ENCODE data around the gene MYBBP1A.
"Not testable (repeated sequence)": the region's sequence is repeated elsewhere in the genome, so short reads cannot be mapped to it uniquely, and the experiment has no call there.

MYBBP1A gene, protein sequence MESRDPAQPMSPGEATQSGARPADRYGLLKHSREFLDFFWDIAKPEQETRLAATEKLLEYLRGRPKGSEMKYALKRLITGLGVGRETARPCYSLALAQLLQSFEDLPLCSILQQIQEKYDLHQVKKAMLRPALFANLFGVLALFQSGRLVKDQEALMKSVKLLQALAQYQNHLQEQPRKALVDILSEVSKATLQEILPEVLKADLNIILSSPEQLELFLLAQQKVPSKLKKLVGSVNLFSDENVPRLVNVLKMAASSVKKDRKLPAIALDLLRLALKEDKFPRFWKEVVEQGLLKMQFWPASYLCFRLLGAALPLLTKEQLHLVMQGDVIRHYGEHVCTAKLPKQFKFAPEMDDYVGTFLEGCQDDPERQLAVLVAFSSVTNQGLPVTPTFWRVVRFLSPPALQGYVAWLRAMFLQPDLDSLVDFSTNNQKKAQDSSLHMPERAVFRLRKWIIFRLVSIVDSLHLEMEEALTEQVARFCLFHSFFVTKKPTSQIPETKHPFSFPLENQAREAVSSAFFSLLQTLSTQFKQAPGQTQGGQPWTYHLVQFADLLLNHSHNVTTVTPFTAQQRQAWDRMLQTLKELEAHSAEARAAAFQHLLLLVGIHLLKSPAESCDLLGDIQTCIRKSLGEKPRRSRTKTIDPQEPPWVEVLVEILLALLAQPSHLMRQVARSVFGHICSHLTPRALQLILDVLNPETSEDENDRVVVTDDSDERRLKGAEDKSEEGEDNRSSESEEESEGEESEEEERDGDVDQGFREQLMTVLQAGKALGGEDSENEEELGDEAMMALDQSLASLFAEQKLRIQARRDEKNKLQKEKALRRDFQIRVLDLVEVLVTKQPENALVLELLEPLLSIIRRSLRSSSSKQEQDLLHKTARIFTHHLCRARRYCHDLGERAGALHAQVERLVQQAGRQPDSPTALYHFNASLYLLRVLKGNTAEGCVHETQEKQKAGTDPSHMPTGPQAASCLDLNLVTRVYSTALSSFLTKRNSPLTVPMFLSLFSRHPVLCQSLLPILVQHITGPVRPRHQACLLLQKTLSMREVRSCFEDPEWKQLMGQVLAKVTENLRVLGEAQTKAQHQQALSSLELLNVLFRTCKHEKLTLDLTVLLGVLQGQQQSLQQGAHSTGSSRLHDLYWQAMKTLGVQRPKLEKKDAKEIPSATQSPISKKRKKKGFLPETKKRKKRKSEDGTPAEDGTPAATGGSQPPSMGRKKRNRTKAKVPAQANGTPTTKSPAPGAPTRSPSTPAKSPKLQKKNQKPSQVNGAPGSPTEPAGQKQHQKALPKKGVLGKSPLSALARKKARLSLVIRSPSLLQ (N-terminal part only)

GRCh38 chr17:4554997-4555799 lies at the start of gene MYBBP1A:
MYBBP1A (minus strand) TSS chr17:4555384; CDS start chr17:4555324, 60 bp downstream.
- peak; percentile 98 for DNase-seq

DNA sequence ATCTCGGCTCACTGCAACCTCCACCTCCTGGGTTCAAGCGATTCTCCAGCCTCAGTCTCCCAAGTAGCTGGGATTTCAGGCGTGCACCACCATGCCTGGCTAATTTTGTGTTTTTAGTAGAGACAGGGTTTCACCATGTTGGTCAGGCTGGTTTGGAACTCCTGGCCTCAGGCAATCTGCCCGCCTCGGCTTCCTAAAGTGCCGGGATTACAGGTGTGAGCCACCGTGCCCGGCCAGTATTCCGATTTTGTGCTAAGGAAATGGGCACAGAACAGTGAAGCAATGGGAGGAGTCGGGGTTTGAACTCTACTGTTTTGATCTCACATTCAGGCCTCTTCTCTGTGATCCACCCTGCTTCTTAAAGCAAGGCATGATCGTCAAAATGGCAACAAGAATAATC lies 49.6 kb upstream of the MYBBP1A start:
- DNase-seq, result not testable (repeated sequence)

DNA sequence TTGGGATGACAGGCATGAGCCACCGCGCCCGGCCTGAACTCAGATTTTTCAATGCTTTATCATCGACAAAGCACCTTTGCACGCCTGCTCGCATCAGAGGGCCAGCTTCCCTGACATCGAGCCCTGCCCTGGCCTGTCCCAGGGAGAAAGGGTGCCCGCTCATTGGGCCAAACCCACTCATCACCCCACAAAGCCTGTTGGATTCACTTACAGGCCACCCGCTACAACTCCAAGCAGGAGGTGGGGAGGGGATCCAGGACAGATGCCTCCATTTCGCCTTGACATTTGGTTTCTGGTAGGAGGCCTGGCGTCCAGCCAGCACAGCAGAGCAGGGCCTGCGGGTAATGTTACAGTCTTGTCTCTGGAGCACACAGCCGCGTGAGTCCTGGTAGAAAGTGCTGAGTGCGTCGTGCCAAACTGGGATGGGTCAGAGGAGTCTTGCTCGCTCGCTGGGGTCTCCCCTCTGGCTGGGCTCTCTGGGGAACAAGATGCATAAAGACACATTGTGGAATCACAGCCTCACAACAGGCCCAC lies 49.0 kb upstream of the MYBBP1A start:
- no peak for DNase-seq

- no peak for DNase-seq
Measured at GRCh38 chr17:4602041-4602440, 46.9 kb upstream of the MYBBP1A start.

DNA sequence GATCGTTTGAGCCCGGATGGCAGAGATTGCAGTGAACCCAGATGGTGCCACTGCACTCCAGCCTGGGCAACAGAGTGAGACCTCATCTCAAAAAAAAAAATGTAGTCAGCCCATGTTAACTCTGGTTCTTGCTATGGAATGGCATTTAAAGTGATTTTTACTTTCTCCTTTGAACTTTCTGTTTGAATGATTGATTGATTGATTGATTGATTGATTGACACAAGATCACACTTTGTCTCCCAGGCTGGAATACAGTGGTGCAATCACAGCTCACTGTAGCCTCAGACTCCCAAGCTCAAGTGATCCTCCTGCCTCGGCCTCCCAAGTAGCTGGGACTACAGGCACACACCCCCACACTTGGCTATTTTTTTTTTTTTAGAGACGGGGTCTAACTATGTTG lies 46.1 kb upstream of the MYBBP1A start:
- no peak for DNase-seq

GRCh38 chr17:4600563-4600962 lies 45.4 kb upstream of the MYBBP1A start:
- DNase-seq, result no peak

- no peak for DNase-seq
Measured at GRCh38 chr17:4599505-4600281, 44.5 kb upstream of the MYBBP1A start.

DNA sequence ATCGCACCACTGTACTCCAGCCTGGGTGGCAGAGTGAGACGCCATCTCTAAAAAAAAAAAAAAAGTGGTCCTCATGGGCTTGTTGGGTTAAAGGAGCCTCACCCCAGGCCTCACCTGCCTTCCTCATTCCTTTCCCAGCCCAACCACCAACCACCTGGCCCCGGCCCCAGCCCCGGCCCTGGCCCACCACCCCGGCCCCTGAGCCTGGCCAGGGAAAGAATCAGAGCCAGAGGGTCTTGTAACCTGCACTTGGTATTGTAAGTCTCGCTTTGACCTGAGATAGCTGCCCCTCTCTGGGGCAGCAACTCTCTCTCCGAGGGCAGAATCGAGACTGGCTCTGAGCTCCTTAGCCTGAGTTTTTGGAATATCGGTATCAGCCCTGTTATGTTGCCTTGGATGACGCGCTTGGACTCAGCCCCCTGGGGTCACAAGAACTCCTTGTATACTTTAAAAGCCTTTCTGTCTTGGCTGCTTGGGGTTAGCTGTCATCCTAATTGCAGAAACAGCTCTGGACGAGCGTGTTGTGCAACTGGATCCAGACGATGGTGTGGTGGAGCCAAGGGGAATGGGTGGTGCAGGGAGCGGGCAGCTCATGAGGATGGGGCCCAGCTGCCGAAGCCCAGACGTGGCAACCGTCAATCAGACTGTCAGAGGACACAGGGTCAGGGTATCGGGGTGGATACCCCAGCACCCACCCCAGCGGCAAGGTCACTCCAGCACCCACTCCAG lies 43.8 kb upstream of the MYBBP1A start:
- no peak for DNase-seq

- no peak for DNase-seq
Measured at GRCh38 chr17:4597975-4598374, 42.8 kb upstream of the MYBBP1A start.

DNA sequence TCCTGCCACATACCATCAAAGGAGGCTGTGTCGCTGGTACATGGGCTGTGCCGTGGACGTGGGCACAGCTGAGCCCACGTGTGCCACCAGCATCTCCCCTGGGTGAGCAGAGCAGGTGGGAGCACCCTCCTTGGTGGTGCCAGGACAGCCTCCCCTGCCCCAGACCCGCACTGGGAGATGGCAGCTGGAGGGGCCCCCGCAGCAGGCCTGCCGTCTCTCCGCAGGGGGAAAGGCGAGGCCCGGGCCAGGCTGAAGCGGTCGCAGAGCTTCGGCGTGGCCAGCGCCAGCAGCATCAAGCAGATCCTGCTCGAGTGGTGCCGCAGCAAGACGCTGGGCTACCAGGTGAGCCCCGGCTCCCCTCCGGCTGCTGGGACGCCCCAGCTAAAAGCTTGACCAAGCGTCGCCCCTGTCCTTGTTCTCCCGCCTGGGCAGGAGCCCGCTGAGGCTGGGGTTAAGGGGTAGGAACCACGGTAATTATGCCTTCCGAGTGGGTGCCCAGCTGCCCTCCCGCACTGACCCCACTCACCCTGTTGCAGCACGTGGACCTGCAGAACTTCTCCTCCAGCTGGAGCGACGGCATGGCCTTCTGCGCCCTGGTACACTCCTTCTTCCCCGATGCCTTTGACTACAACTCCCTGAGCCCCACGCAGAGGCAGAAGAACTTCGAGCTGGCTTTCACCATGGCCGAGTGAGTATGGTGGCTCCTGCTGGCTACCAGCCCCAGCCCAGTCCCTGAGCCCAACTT lies 41.6 kb upstream of the MYBBP1A start:
- DNase-seq, result no peak

DNA sequence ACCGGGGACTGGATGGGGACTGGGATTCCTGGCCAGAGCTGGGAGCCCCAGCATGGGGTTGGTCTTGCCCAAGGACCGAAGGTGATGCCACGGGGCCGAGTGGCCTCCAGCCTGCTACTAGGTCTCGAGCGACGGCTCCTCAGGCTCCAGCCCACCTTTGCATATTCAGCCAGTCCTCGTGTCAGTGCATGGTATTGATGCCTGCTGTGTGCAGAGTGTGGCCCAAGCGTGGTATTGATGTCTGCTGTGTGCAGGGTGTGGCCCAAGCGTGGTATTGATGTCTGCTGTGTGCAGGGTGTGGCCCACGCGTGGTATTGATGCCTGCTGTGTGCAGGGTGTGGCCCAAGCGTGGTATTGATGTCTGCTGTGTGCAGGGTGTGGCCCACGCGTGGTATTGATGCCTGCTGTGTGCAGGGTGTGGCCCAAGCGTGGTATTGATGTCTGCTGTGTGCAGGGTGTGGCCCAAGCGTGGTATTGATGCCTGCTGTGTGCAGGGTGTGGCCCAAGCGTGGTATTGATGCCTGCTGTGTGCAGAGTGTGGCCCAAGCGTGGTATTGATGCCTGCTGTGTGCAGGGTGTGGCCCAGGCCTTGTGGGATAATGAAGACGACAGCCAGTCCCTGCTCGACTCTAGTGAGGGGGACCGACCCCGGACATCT lies 40.6 kb upstream of the MYBBP1A start:
- DNase-seq, result not testable (repeated sequence)

GRCh38 chr17:4594931-4595684 lies 39.9 kb upstream of the MYBBP1A start:
- peak; percentile 44 for DNase-seq

- DNase-seq, result no peak
Measured at GRCh38 chr17:4594406-4594805, 39.2 kb upstream of the MYBBP1A start.

DNA sequence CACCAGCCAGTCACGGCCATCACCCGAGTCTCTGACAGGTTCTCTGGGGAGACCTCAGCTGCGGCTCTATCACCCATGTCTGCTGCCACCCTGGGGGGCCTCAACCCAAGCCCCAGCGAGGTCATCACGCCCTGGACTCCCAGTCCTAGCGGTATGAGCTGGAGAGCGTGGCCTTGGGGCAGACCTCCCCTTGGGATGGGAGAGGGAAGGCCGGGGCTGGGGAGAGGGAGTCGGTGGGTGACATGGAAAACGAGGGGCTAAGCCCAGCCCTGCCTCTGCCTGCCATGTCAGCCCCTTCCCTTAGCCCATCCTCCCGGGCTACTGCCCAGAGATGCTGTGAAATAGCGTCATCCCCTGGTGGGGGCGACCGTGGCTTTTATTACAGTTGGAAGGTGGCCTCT lies 37.8 kb upstream of the MYBBP1A start:
- no peak for DNase-seq

DNA sequence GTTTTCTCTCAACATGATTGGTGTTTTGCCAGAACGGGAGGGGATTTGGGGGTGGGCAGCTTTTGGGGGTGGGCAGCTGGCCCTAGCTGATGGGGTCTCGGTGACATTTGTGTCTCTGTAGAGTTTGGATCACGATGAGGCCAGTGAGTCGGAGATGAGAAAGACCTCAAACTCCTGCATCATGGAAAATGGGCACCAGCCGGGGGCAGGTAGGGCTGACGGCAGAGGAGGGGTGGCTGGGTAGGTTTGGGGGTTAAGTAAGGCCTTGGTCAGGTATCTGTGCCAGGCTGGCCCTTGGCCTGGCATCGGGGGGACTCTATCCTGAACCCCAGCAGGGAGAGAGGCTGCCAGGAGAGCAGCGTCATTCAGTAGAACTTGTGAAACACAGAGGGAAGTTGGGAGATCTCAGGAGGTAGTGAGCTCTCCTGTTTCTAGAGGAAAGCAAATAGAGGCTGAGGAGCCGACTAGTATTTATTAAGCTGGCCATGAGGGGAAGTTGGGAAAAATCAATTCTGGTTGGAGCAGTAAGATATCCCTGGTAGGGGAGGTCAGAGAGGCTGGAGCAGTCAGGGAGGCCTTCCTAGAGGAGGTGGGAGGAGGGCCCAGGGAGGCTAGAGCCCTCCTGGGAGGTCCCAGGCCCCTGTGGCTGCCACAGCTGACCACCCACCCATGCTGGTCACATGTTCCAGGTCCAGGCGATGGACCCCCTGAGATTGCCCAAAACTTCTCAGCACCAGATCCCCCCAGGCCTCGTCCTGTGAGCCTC lies 37.2 kb upstream of the MYBBP1A start:
- no peak for DNase-seq

GRCh38 chr17:4591529-4591928 lies 36.3 kb upstream of the MYBBP1A start:
- DNase-seq, result peak; percentile 78

GRCh38 chr17:4590981-4591453 lies 35.8 kb upstream of the MYBBP1A start:
- no peak for DNase-seq

All from inflammatory macrophage treated with lipopolysaccharide for 4 hours (primary cell).